MM.1S (cell line): Measurements from ENCODE around the gene MEIOC.
"Not testable (repeated sequence)": the region's sequence is repeated elsewhere in the genome, so short reads cannot be mapped to it uniquely, and the experiment has no call there.

Source experiments
- DNase-seq: peaks from one replicate; pipeline ENCODE4 v3.0.0-alpha.2; 2015
- H2AFZ ChIP-seq: fragments of 300-600 bp; sonication (generic); 2 replicates; pipeline ENCODE4 v1.6.0; 2016; ENCODE audit warnings: antibody characterized with exemption, low read length
- H3F3A ChIP-seq: fragments of 300-600 bp; sonication (generic); 2 replicates; pipeline ENCODE4 v1.6.1; 2016; ENCODE audit warnings: mild to moderate bottlenecking, antibody characterized with exemption, low read length, moderate library complexity, mixed read lengths; ENCODE audit not compliant: insufficient read depth
- H3K27ac ChIP-seq: fragments of 300-600 bp; sonication (generic); 2 replicates; pipeline ENCODE4 v1.5.1; 2016; ENCODE audit warnings: mild to moderate bottlenecking, low read length
- H3K27me3 ChIP-seq: fragments of 300-600 bp; sonication (generic); replicated peaks from 2 replicates; pipeline ENCODE4 v1.6.0; 2016; ENCODE audit warnings: low read length; ENCODE audit not compliant: insufficient read depth
- H3K36me3 ChIP-seq: fragments of 300-600 bp; sonication (generic); replicated peaks from 2 replicates; pipeline ENCODE4 v1.6.1; 2016; ENCODE audit warnings: mild to moderate bottlenecking, low read length, mixed read lengths; ENCODE audit not compliant: insufficient read depth
- H3K4me1 ChIP-seq: fragments of 300-600 bp; sonication (generic); 2 replicates; pipeline ENCODE4 v1.6.1; 2016; ENCODE audit warnings: low read length, mixed read lengths
- H3K4me2 ChIP-seq: fragments of 300-600 bp; sonication (generic); 2 replicates; pipeline ENCODE4 v1.6.0; 2016; ENCODE audit warnings: low read depth, low read length
- H3K4me3 ChIP-seq: fragments of 300-600 bp; sonication (generic); 2 replicates; pipeline ENCODE4 v1.5.1; 2016; ENCODE audit warnings: low read length, mixed read lengths
- H3K79me2 ChIP-seq: fragments of 300-600 bp; sonication (generic); 2 replicates; pipeline ENCODE4 v1.6.1; 2016; ENCODE audit warnings: mixed run types, low read length, mixed read lengths
- H3K9ac ChIP-seq: fragments of 300-600 bp; sonication (generic); 2 replicates; pipeline ENCODE4 v1.6.1; 2016; ENCODE audit warnings: low read length, mixed read lengths
- H3K9me2 ChIP-seq: fragments of 300-600 bp; sonication (generic); replicated peaks from 2 replicates; pipeline ENCODE4 v1.6.1; 2016; ENCODE audit warnings: mild to moderate bottlenecking, low read length, mixed read lengths; ENCODE audit not compliant: insufficient read depth
- H3K9me3 ChIP-seq: fragments of 300-600 bp; sonication (generic); replicated peaks from 2 replicates; pipeline ENCODE4 v1.6.1; 2016; ENCODE audit warnings: mild to moderate bottlenecking, low read length, mixed read lengths; ENCODE audit not compliant: insufficient read depth
- H4K20me1 ChIP-seq: fragments of 300-600 bp; sonication (generic); 2 replicates; pipeline ENCODE4 v1.6.1; 2016; ENCODE audit warnings: mild to moderate bottlenecking, low read length, moderate library complexity, mixed read lengths; ENCODE audit not compliant: insufficient read depth
- EZH2 ChIP-seq: fragments of 300-600 bp; sonication (generic); optimal IDR thresholded peaks from 2 replicates; pipeline ENCODE3; 2017; ENCODE audit warnings: low read depth, mild to moderate bottlenecking, antibody characterized with exemption, low read length, mixed read lengths
- EZH2phosphoT487 ChIP-seq: fragments of 300-600 bp; sonication (generic); IDR thresholded peaks from 2 replicates; pipeline ENCODE4 v1.6.1; 2018; ENCODE audit warnings: antibody characterized with exemption, low read length
- TF ChIP-seq, protein P1 (sequence below): fragments of 300-600 bp; sonication (generic); IDR thresholded peaks from 2 replicates; pipeline ENCODE4 v1.5.1; 2016; ENCODE audit warnings: antibody characterized with exemption, low read length, mixed read lengths

The MEIOC gene

DNA sequence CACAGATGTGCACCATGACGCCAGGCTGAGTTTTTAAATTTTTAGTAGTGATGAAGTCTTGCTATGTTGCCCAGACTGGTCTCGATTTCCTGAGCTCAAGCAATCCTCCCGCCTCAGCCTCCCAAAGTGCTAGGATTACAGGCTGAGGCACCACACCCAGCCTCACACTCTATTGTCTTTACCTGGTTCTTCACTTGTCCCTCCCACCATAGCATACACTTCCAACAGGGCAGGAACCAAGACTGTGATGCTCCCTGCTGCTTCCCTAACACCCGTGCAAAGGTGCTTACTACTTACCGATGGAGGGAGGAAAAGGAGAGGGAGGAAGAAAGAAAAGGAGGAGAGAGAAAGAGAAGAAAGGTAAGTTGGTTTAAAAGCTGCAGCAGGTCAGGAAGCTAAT, 41.4 kb upstream of the MEIOC start:
- Histone ChIP-seq H3F3A (no peaks in the 10 kb centered on the region), H3K9me2 (no peaks in the 10 kb centered on the region), H3K27me3 (no peaks in the 10 kb centered on the region), H2AFZ (no peak overlapping the region), H4K20me1 (no peaks in the 10 kb centered on the region), H3K79me2 (no peaks in the 10 kb centered on the region), H3K27ac (no peak overlapping the region), H3K9me3 (no peaks in the 10 kb centered on the region), H3K36me3 (no peaks in the 10 kb centered on the region), H3K4me1 (no peaks in the 10 kb centered on the region), H3K4me3 (no peak overlapping the region), H3K4me2 (no peak overlapping the region), H3K9ac (no peak overlapping the region)
- DNase-seq: no peak
- TF ChIP-seq EZH2 (no peak), EZH2phosphoT487 (no peak)
- TF ChIP-seq, protein P1, sequence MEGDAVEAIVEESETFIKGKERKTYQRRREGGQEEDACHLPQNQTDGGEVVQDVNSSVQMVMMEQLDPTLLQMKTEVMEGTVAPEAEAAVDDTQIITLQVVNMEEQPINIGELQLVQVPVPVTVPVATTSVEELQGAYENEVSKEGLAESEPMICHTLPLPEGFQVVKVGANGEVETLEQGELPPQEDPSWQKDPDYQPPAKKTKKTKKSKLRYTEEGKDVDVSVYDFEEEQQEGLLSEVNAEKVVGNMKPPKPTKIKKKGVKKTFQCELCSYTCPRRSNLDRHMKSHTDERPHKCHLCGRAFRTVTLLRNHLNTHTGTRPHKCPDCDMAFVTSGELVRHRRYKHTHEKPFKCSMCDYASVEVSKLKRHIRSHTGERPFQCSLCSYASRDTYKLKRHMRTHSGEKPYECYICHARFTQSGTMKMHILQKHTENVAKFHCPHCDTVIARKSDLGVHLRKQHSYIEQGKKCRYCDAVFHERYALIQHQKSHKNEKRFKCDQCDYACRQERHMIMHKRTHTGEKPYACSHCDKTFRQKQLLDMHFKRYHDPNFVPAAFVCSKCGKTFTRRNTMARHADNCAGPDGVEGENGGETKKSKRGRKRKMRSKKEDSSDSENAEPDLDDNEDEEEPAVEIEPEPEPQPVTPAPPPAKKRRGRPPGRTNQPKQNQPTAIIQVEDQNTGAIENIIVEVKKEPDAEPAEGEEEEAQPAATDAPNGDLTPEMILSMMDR: no peak

GRCh38 chr17:44618652-44619051, 37.6 kb upstream of the MEIOC start:
- H3K36me3 ChIP-seq, H3K4me2 ChIP-seq, H3K9ac ChIP-seq, H4K20me1 ChIP-seq, H3F3A ChIP-seq, H3K4me1 ChIP-seq, H3K9me3 ChIP-seq, H3K4me3 ChIP-seq, H3K9me2 ChIP-seq, H3K27ac ChIP-seq, H3K79me2 ChIP-seq, H2AFZ ChIP-seq, H3K27me3 ChIP-seq: not testable (repeated sequence)
- peak; percentile 70 for DNase-seq

DNA sequence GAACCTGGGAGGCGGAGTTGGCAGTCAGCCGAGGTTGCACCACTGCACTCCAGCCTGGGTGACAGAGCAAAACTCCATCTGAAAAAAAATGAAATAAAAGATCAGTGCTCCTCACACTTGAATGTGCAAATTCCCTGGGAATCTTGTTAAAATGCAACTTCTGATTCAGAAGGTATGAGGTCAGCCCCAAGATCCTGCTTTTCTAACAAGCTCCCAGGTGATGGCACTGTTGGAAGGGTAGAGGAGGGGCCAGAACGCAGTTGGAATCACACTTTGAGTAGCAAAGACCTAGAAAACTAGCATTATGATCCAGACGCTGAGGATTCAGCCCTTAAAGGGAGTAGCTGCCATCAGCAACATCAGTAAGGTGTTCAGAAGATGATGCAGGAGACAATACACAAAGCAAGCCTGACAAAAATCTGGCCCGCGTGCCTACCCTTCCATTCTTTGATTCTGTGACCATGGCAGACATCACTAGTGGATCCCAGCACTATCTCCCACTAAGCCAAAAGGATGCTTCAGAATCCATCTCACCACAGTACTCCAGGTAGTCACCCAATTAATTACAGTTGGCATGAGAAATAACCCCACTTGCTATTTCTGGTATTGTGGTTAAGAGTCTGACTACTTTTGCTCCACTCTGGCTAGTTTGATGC, 33.1 kb upstream of the MEIOC start:
- Histone ChIP-seq H3K4me3 (no peak overlapping the region), H3F3A (no peaks in the 10 kb centered on the region), H3K4me1 (peaks cover 4% of the 10 kb centered on the region; the same call in 1 of the 2 replicates), H3K27me3 (no peaks in the 10 kb centered on the region), H2AFZ (no peak overlapping the region), H3K9me2 (no peaks in the 10 kb centered on the region), H3K4me2 (no peak overlapping the region), H3K36me3 (no peaks in the 10 kb centered on the region), H3K27ac (no peak overlapping the region), H4K20me1 (no peaks in the 10 kb centered on the region), H3K79me2 (no peaks in the 10 kb centered on the region), H3K9me3 (no peaks in the 10 kb centered on the region), H3K9ac (no peak overlapping the region)
- DNase-seq: peak; percentile 27
- TF ChIP-seq EZH2phosphoT487 (no peak), EZH2 (no peak)
- TF ChIP-seq, protein P1: no peak

DNA sequence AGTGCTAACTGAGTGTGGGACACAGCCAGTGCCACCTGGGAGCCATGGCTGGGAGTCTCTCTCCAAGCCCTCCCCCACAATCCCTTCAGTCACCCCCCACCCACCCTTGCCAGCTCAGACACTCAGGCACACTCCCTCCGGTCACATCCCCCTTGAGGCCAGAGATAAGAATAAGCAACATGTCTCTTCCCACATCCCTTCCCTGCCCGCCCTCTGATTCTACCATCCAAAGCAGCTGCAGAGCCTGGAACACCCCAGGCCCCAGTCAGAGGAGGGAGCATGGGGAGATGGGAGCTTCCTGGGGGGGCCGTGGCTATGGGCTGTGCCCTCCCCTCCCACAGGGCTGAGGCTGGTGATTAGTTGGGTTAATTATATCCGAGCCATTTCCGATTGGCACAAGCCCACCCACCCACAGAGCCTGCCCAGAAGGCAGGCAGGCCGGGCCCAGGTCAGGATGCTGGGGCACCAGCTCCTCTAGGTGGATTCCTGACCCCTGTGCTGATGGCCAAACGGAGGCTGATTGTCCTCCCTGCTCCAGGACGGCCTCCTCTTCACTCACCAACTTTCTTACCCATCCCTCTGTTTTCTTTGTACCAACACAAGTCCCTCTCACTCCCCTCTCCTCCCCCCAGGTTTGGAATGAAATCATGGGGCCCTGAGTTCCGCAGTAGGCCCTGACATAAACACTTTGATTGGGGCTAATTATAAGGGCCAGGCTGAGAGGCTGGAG, 28.6 kb upstream of the MEIOC start:
- Histone ChIP-seq H3K79me2 (no peaks in the 10 kb centered on the region), H3K27ac (no peak overlapping the region), H3K9ac (no peak overlapping the region), H3K4me1 (peaks cover 4% of the 10 kb centered on the region; the same call in 1 of the 2 replicates), H4K20me1 (no peaks in the 10 kb centered on the region), H3K36me3 (no peaks in the 10 kb centered on the region), H3K9me3 (no peaks in the 10 kb centered on the region), H3K4me2 (no peak overlapping the region), H3K9me2 (no peaks in the 10 kb centered on the region), H3F3A (no peaks in the 10 kb centered on the region), H3K27me3 (no peaks in the 10 kb centered on the region), H3K4me3 (no peak overlapping the region), H2AFZ (no peak overlapping the region)
- no peak for DNase-seq
- TF ChIP-seq, protein P1: no peak
- TF ChIP-seq EZH2 (no peak), EZH2phosphoT487 (no peak)
